Mesendoderm (in vitro differentiated cells): ENCODE data around the gene DENR. TPM values are rescaled to one million over a fixed set of nuclear protein-coding genes. Genes with fewer than 3 reads are reported as not detected.
A peak's percentile ranks its signal among the peaks of the same experiment; 100 is the strongest.
"Not testable (repeated sequence)": the region's sequence is repeated elsewhere in the genome, so short reads cannot be mapped to it uniquely, and the experiment has no call there.

Source experiments
- DNase-seq: peaks from one replicate; pipeline ENCODE4 v3.0.0; 2013
- H2AK5ac ChIP-seq: 2 replicates; pipeline ENCODE4 v1.6.1; 2013; ENCODE audit warnings: low read length, inconsistent platforms
- H2BK120ac ChIP-seq: 2 replicates; pipeline ENCODE4 v1.6.1; 2013; ENCODE audit warnings: low read depth, mild to moderate bottlenecking, low read length, moderate library complexity, mixed read lengths
- H2BK15ac ChIP-seq: replicated peaks from 2 replicates; pipeline ENCODE4 v1.6.1; 2013; ENCODE audit warnings: low read depth, mild to moderate bottlenecking, moderate library complexity
- H2BK5ac ChIP-seq: 2 replicates; pipeline ENCODE4 v1.6.1; 2013; ENCODE audit warnings: low read length, inconsistent platforms
- H3K18ac ChIP-seq: 2 replicates; pipeline ENCODE4 v1.6.1; 2013; ENCODE audit warnings: mild to moderate bottlenecking, low read length, mixed read lengths
- H3K23ac ChIP-seq: one replicate; pipeline ENCODE4 v1.6.1; 2013; ENCODE audit warnings: low read length
- H3K27ac ChIP-seq: 2 replicates; pipeline ENCODE4 v1.5.1; 2013; ENCODE audit warnings: low read depth, mild to moderate bottlenecking, inconsistent platforms, low read length, moderate library complexity
- H3K27me3 ChIP-seq: 2 replicates; pipeline ENCODE4 v1.6.1; 2013; ENCODE audit warnings: low read length, control low read depth, mild to moderate bottlenecking, inconsistent platforms; ENCODE audit not compliant: insufficient read depth, poor library complexity
- H3K36me3 ChIP-seq: 2 replicates; pipeline ENCODE4 v1.6.1; 2013; ENCODE audit warnings: low read length, inconsistent platforms; ENCODE audit not compliant: control insufficient read depth, insufficient read depth
- H3K4ac ChIP-seq: one replicate; pipeline ENCODE4 v1.6.1; 2013; ENCODE audit warnings: low read depth, mild to moderate bottlenecking, low read length, moderate library complexity
- H3K4me1 ChIP-seq: 2 replicates; pipeline ENCODE4 v1.6.1; 2013; ENCODE audit warnings: low read depth, low read length, inconsistent platforms; ENCODE audit not compliant: control insufficient read depth
- H3K4me2 ChIP-seq: 2 replicates; pipeline ENCODE4 v1.6.1; 2013; ENCODE audit warnings: low read length
- H3K4me3 ChIP-seq: 2 replicates; pipeline ENCODE4 v1.5.1; 2013; ENCODE audit warnings: mild to moderate bottlenecking, low read length
- H3K56ac ChIP-seq: one replicate; pipeline ENCODE4 v1.6.1; 2013; ENCODE audit warnings: low read length
- H3K79me1 ChIP-seq: 2 replicates; pipeline ENCODE4 v1.6.1; 2013; ENCODE audit warnings: low read length, inconsistent platforms
- H3K79me2 ChIP-seq: 2 replicates; pipeline ENCODE4 v1.6.1; 2013; ENCODE audit warnings: mild to moderate bottlenecking, low read length; ENCODE audit not compliant: control insufficient read depth, insufficient read depth
- H3K9ac ChIP-seq: 2 replicates; pipeline ENCODE4 v1.6.1; 2013; ENCODE audit warnings: low read length, inconsistent platforms
- H4K5ac ChIP-seq: one replicate; pipeline ENCODE4 v1.6.1; 2013; ENCODE audit warnings: low read length
- H4K8ac ChIP-seq: one replicate; pipeline ENCODE4 v1.6.1; 2013; ENCODE audit warnings: low read depth, mild to moderate bottlenecking, control low read depth, low read length, moderate library complexity
- WGBS: extraction: QIAGEN DNeasy Blood & Tissue Kit; methylation state at CpG from one replicate; pipeline ENCODE4 v1.1.7; 2013; ENCODE audit warnings: low lambda C conversion rate, missing lambda C conversion rate; ENCODE audit not compliant: insufficient coverage; ENCODE audit errors: extremely low coverage; 5-methylcytosine and 5-hydroxymethylcytosine counted together
- polyA plus RNA-seq, 2 experiments: library from polyadenylated mRNA; stranded (reverse); fragments of 200-250 nt; gene quantifications; one replicate each; pipeline ENCODE4 v1.2.3, GENCODE V29; 2013

The DENR gene, protein sequence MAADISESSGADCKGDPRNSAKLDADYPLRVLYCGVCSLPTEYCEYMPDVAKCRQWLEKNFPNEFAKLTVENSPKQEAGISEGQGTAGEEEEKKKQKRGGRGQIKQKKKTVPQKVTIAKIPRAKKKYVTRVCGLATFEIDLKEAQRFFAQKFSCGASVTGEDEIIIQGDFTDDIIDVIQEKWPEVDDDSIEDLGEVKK
- 88.7 TPM for polyA plus RNA-seq (2013, experiment 1 of 2)
- polyA plus RNA-seq (2013, experiment 2 of 2), result 88.6 TPM

DNA sequence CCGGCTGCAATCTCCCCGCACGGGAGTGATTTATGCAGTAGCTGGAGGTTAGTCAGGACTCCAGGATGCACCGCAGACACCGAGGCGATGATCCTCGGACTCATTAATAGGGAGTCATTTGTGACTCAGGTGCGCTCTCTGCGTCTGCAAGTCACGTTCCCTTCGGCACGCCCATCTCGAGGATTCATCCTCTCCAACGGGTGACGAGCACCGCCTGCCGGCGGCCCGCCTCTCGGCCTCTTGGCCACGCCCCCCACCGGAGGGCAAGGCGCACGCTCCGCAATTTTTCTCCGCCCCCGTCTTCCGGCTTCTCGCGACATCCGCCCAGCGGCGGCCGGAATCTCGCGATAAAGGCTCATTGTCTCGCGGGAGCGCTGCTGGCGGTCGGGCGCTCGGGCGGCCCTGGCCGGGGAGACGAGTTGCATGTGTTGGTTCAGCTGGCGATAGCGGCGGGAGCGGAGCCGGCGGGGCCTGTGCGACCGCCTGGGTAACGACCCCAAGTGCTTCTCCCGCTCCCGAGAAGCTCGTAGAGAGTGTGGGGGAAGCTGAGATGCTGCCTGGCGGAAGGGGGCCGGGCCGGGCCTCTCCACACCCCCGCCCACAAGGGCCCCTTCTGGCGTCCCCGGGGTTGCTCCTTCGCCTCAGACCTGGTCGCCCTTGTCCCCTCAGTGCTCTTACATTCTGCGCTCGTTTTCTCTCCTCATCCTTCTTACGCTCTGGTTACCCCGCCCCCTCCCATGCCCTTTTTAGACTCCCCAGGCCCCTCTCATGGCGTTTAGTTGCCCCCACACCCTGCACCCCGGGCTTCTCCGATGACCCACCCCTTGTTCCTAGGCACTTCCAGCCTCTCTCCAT, at the start of gene DENR:
Gene DENR (plus strand): TSS at position 361 of the 855 bp plus-strand sequence. CDS start 878 bp downstream, outside the sequence.
- H3K27ac ChIP-seq, result peak within 1 kb of the TSS; percentile 89
- H4K8ac ChIP-seq, result peak within 1 kb of the TSS; percentile 3
- peak within 1 kb of the TSS; percentile 72 for H3K18ac ChIP-seq
- peak within 1 kb of the TSS; percentile 99 for H3K56ac ChIP-seq
- H3K79me1 ChIP-seq, result peaks cover 14% of the 10 kb centered on the region
- no CpG with 5 or more reads among the region's 73 CpGs for WGBS
- peaks cover 6% of the 10 kb centered on the region for H3K36me3 ChIP-seq
- H3K27me3 ChIP-seq, result no peaks in the 10 kb centered on the region
- H2BK120ac ChIP-seq, result peak within 1 kb of the TSS; percentile 68
- peak within 1 kb of the TSS; percentile 97 for H3K23ac ChIP-seq
- H3K9ac ChIP-seq, result peak within 1 kb of the TSS; percentile 99
- H3K79me2 ChIP-seq, result peaks cover 27% of the 10 kb centered on the region
- peak within 1 kb of the TSS; percentile 73 for H2BK5ac ChIP-seq
- peak within 1 kb of the TSS; percentile 78 for H3K4ac ChIP-seq
- peak within 1 kb of the TSS; percentile 92 for H3K4me3 ChIP-seq
- peak within 1 kb of the TSS; percentile 95 for H2AK5ac ChIP-seq
- H3K4me1 ChIP-seq, result peaks cover 7% of the 10 kb centered on the region
- DNase-seq, result peak; percentile 98
- H4K5ac ChIP-seq, result no peak within 1 kb of the TSS
- H3K4me2 ChIP-seq, result peak within 1 kb of the TSS; percentile 95
- no peak within 1 kb of the TSS for H2BK15ac ChIP-seq

DNA sequence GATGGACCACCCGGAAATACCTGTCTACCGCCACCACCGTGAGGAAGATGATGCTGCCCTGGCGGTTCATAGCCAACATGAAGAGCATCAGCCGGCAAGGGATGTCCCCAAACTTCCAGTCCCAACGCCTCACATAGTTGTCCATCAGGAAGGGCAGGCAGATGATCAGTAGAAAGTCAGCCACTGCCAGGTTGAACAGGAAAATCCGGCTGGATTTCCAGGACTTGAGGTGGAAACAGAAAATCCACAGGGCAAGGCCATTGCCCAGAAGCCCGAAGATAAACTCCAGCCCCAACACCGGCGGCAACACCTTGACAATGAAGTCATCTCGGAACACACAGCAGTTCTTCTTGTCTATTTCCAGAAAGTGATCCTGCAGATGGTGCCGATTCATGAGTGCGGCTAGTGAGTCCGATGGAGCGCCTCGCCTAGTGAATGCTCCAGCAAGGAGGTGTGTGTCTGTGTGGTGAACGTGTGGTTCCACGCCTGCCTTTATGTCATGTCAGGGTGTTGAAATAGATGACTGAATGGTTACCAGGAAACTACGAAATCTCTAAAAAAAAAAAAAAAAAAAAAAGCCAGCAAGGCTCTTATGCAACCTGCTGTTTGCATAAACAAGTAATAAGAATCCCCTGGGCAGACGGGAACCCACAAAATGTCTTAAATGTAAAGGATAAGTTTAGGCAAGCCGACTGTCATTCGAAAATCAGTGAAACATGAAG, 49.6 kb upstream of the DENR start, which contains the start of gene HCAR2:
Gene HCAR2 (minus strand): TSS at position 468 of the 722 bp plus-strand sequence. CDS start 74 bp downstream, at position 394.
- not testable (repeated sequence) for DNase-seq

DNA sequence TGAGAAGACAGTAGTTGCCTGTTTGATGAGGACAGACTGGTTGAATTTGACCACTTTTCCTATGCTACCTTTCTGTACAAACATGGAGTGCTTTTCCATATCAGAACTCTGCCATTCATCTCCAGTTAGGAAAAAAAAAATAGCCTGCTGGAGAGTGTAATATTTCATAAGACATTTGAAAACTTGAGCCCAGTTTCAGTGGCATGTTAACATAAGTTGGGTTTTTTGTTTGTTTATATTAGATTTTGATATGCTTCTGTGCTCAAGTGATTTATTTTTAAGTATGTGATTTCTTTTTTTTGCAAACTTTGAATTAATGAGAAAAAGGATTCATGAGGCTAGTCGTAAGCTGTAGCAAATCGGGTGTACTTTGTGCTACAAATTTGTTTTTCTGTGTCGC, 48.8 kb upstream of the DENR start:
- not testable (repeated sequence) for H4K8ac ChIP-seq, H3K56ac ChIP-seq, H3K4me1 ChIP-seq, DNase-seq, H3K23ac ChIP-seq, H3K18ac ChIP-seq, H3K79me2 ChIP-seq, H2AK5ac ChIP-seq, H3K9ac ChIP-seq, H3K4me3 ChIP-seq, H2BK5ac ChIP-seq, H3K4ac ChIP-seq, H3K4me2 ChIP-seq, H2BK15ac ChIP-seq, H4K5ac ChIP-seq, H3K79me1 ChIP-seq, H2BK120ac ChIP-seq, H3K27ac ChIP-seq, H3K36me3 ChIP-seq, H3K27me3 ChIP-seq
- no CpG with 5 or more reads among the region's 3 CpGs for WGBS

More for the DNA sequence above, 49.6 kb upstream of the DENR start, which contains the start of gene HCAR2:
- not testable (repeated sequence) for H3K79me1 ChIP-seq, H2AK5ac ChIP-seq, H3K9ac ChIP-seq, H3K4me3 ChIP-seq, H3K56ac ChIP-seq, H3K4ac ChIP-seq, H2BK120ac ChIP-seq, H3K18ac ChIP-seq, H4K8ac ChIP-seq, H3K79me2 ChIP-seq, H2BK15ac ChIP-seq, H3K27ac ChIP-seq, H3K4me1 ChIP-seq, H3K36me3 ChIP-seq, H2BK5ac ChIP-seq, H3K23ac ChIP-seq, H3K27me3 ChIP-seq, H4K5ac ChIP-seq, H3K4me2 ChIP-seq
- no CpG with 5 or more reads among the region's 22 CpGs for WGBS

DNA sequence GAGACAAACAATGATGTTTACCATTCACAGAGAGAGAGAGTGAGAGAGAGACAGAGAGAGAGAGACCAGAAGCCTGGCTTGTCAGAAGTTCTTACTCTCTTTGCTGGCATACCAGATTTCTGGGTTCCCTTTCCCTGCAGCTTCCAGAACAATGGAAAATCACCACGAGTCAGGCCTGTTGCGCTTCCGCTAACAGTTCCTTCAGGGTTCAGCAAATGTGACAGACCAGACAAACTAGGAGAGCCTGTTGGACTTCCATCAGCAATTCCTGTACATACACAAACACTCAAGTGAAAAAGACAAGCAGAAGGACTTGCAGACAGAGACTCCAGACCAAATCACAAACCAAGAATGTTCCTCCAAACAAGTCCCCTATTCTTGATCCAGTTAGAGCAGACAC, 43.3 kb upstream of the DENR start:
- not testable (repeated sequence) for H3K4me2 ChIP-seq, H4K5ac ChIP-seq, H4K8ac ChIP-seq, H3K4me3 ChIP-seq, H3K23ac ChIP-seq, H3K9ac ChIP-seq, H3K56ac ChIP-seq, H2BK120ac ChIP-seq, H2BK15ac ChIP-seq, H3K27ac ChIP-seq, H3K18ac ChIP-seq, H3K4ac ChIP-seq, H2AK5ac ChIP-seq, H2BK5ac ChIP-seq, H3K79me1 ChIP-seq, H3K27me3 ChIP-seq, H3K36me3 ChIP-seq, H3K79me2 ChIP-seq, DNase-seq, H3K4me1 ChIP-seq
- WGBS, result no CpG with 5 or more reads among the region's 3 CpGs

DNA sequence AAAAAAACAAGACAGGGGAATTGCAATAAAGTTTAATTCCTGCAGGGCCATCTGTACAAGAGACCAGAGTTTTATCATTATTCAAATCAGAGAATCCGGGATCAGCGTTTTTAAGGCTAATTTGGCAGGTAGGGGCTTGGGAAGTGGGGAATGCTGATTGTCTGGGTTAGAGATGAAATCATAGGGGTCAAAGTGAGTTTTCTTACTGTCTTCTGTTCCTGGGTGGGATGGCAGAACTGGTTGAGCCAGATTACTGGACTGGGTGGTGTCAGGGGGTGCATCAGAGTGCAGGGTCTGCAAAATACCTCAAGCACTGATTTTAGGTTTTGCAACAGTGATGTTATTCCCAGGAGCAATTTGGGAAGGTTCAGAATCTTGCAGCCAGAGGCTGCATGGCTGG, 42.3 kb upstream of the DENR start:
- not testable (repeated sequence) for H4K8ac ChIP-seq, H3K23ac ChIP-seq, H3K4me1 ChIP-seq, H3K79me2 ChIP-seq, H2BK120ac ChIP-seq, H2BK15ac ChIP-seq, H2AK5ac ChIP-seq, H3K79me1 ChIP-seq, H3K27ac ChIP-seq, H3K4me3 ChIP-seq, DNase-seq, H3K18ac ChIP-seq, H3K36me3 ChIP-seq, H3K4ac ChIP-seq, H2BK5ac ChIP-seq, H4K5ac ChIP-seq, H3K27me3 ChIP-seq, H3K4me2 ChIP-seq, H3K56ac ChIP-seq, H3K9ac ChIP-seq
- no CpG with 5 or more reads among the region's 2 CpGs for WGBS
